ENCODE data around the gene PRKCD. TPM values are rescaled to one million over a fixed set of nuclear protein-coding genes. Genes with fewer than 3 reads are reported as not detected.

Gene PRKCD
- total RNA-seq, 1 experiment from 2014 or later, result 34.3 TPM

- H3K27me3 ChIP-seq (ENCODE audit: insufficient read depth, low read depth), result no peaks in the 10 kb centered on the region
- no peak overlapping the region for H3K4me3 ChIP-seq
- H3K4me1 ChIP-seq (replicated peaks; ENCODE audit: insufficient read depth), result no peaks in the 10 kb centered on the region
- POLR2A ChIA-PET (ENCODE audit: unreplicated experiment), result no interaction called here
- TF ChIP-seq CTCF (conservative IDR thresholded peaks at IDR 0.05) (no peak), EZH2 (IDR thresholded peaks at IDR 0.05; ENCODE audit: low read depth) (no peak)
- DNase-seq, result no peak
- H3K79me2 ChIP-seq (ENCODE audit: low read depth), result no peaks in the 10 kb centered on the region
- no peaks in the 10 kb centered on the region for H3K9me2 ChIP-seq (ENCODE audit: insufficient read depth)
- no peak overlapping the region for H3K4me2 ChIP-seq
- H2AFZ ChIP-seq, result no peak overlapping the region
- no TSS peak for BruUV-seq (replicated peaks)
- peaks cover 3% of the 10 kb centered on the region; the same call in 1 of the 2 replicates for H3F3A ChIP-seq (ENCODE audit: insufficient read depth, low read depth)
- intact Hi-C loops (cut with micrococcal nuclease; ENCODE audit: unreplicated experiment), result no loop called here
- CTCF ChIA-PET, result no interaction called here
- H3K36me3 ChIP-seq (ENCODE audit: low read depth), result peaks cover 18% of the 10 kb centered on the region
- H3K27ac ChIP-seq, result no peak overlapping the region
- H4K20me1 ChIP-seq (ENCODE audit: insufficient read depth), result no peaks in the 10 kb centered on the region
- H3K9me3 ChIP-seq (ENCODE audit: insufficient read depth, low read depth), result no peaks in the 10 kb centered on the region
Observed at GRCh38 chr3:53120336-53120735, 40.7 kb upstream of the PRKCD start.

GRCh38 chr3:53122255-53122932 is 38.6 kb upstream of the PRKCD start:
- Histone ChIP-seq H3F3A (ENCODE audit: insufficient read depth, low read depth) (no peaks in the 10 kb centered on the region), H3K4me2 (no peak overlapping the region), H3K79me2 (ENCODE audit: low read depth) (no peaks in the 10 kb centered on the region), H3K9me2 (ENCODE audit: insufficient read depth) (no peaks in the 10 kb centered on the region), H3K9me3 (ENCODE audit: insufficient read depth, low read depth) (no peaks in the 10 kb centered on the region), H3K36me3 (ENCODE audit: low read depth) (peaks cover 14% of the 10 kb centered on the region), H3K4me1 (replicated peaks; ENCODE audit: insufficient read depth) (no peaks in the 10 kb centered on the region), H4K20me1 (ENCODE audit: insufficient read depth) (no peaks in the 10 kb centered on the region), H3K27ac (no peak overlapping the region), H3K27me3 (ENCODE audit: insufficient read depth, low read depth) (no peaks in the 10 kb centered on the region), H2AFZ (no peak overlapping the region), H3K4me3 (no peak overlapping the region)
- TF ChIP-seq CTCF (conservative IDR thresholded peaks at IDR 0.05) (no peak), EZH2 (IDR thresholded peaks at IDR 0.05; ENCODE audit: low read depth) (no peak)
- CTCF ChIA-PET, result no interaction called here
- no TSS peak for BruUV-seq (replicated peaks)
- POLR2A ChIA-PET (ENCODE audit: unreplicated experiment), result no interaction called here
- intact Hi-C loops (cut with micrococcal nuclease; ENCODE audit: unreplicated experiment), result no loop called here
- DNase-seq, result no peak

DNA sequence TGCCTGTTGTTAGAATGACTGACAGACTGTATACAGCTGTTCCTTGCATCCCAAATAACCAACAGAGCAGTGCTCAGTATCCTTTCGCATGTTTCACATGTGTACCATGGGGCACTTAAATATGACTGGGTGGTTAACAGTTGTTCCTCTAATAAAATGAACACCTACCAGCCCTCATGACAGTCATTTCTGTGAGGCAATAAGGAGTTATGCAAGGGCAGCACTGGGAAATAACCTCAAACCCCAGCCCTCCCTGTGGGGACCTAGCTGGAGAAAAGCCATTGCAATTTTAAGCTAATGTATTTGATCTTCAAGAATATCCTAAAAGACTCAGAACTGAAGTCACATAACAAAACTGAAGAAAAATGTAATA is 38.1 kb upstream of the PRKCD start:
- H3K9me2 ChIP-seq (ENCODE audit: insufficient read depth), result no peaks in the 10 kb centered on the region
- no peaks in the 10 kb centered on the region for H3K9me3 ChIP-seq (ENCODE audit: insufficient read depth, low read depth)
- no peak for TF ChIP-seq EZH2 (IDR thresholded peaks at IDR 0.05; ENCODE audit: low read depth)
- TF ChIP-seq CTCF (conservative IDR thresholded peaks at IDR 0.05), result no peak
- no peak overlapping the region for H3K4me3 ChIP-seq
- peaks cover 14% of the 10 kb centered on the region for H3K36me3 ChIP-seq (ENCODE audit: low read depth)
- BruUV-seq (replicated peaks), result no TSS peak
- ChIA-PET CTCF (no interaction called here), POLR2A (ENCODE audit: unreplicated experiment) (no interaction called here)
- H3K4me1 ChIP-seq (replicated peaks; ENCODE audit: insufficient read depth), result no peaks in the 10 kb centered on the region
- DNase-seq, result no peak
- H3K79me2 ChIP-seq (ENCODE audit: low read depth), result no peaks in the 10 kb centered on the region
- intact Hi-C loops (cut with micrococcal nuclease; ENCODE audit: unreplicated experiment), result no loop called here
- H3K4me2 ChIP-seq, result no peak overlapping the region
- no peaks in the 10 kb centered on the region for H4K20me1 ChIP-seq (ENCODE audit: insufficient read depth)
- no peaks in the 10 kb centered on the region for H3K27me3 ChIP-seq (ENCODE audit: insufficient read depth, low read depth)
- no peak overlapping the region for H2AFZ ChIP-seq
- H3F3A ChIP-seq (ENCODE audit: insufficient read depth, low read depth), result no peaks in the 10 kb centered on the region
- no peak overlapping the region for H3K27ac ChIP-seq
